Gastroesophageal sphincter (tissue), 3 donors: ENCODE measurements around the gene SOCS3.
A peak's percentile ranks its signal among the peaks of the same experiment; 100 is the strongest.

Source experiments
- CTCF ChIP-seq, 4 experiments: fragments of 200-600 bp in 2 of 4; fragments of 450-650 bp in 2 of 4; sonication (generic) in 1 of 4; IDR thresholded peaks; one replicate each; pipeline ENCODE4 v1.5.1; 2017 to 2019; ENCODE audit warnings: antibody characterized with exemption in 4 of 4, mild to moderate bottlenecking in 2 of 4, moderate library complexity in 2 of 4
- EP300 ChIP-seq: sonication (generic); formaldehyde crosslinking; IDR thresholded peaks from one replicate; pipeline ENCODE4 v1.6.1; 2017; ENCODE audit warnings: antibody characterized with exemption, mild to moderate bottlenecking
- POLR2A ChIP-seq, 2 donors: fragments of 450-650 bp; IDR thresholded peaks; one replicate each; pipeline ENCODE4 v1.6.1; 2017; ENCODE audit warnings: antibody characterized with exemption in 2 of 2, mild to moderate bottlenecking in 2 of 2, moderate library complexity in 1 of 2
- POLR2AphosphoS5 ChIP-seq: sonication (generic); formaldehyde crosslinking; IDR thresholded peaks from one replicate; pipeline ENCODE4 v1.6.1; 2017; ENCODE audit warnings: antibody characterized with exemption

GRCh38 chr17:78330570-78331224 is 29.2 kb downstream of the SOCS3 start:
- TF ChIP-seq CTCF (IDR thresholded peaks at IDR 0.05) (peak in 1 of 4 experiments; percentile 4), EP300 (no peak), POLR2A (IDR thresholded peaks at IDR 0.05) (no peak), POLR2AphosphoS5 (peak; percentile 73)
